ENCODE data around the gene MAMLD1. TPM values are rescaled to one million over a fixed set of nuclear protein-coding genes. Genes with fewer than 3 reads are reported as not detected.

MAMLD1 gene
- total RNA-seq, 4 donors from 2014 or later, result 1.2 to 2.0 (median 1.6) TPM

- Histone ChIP-seq H3K27ac (no peak overlapping the region), H3K36me3 (no peaks in the 10 kb centered on the region), H3K4me1 (no peaks in the 10 kb centered on the region), H3K27me3 (no peaks in the 10 kb centered on the region), H3K4me3 (no peak overlapping the region), H3K9me3 (no peaks in the 10 kb centered on the region)
- no peak for TF ChIP-seq CTCF (IDR thresholded peaks at IDR 0.05 in 4 of 5, conservative IDR thresholded peaks at IDR 0.05 in 1 of 5)
- in situ Hi-C loops (cut with MboI; ENCODE audit: low sequenced_read_pairs in 4 of 4), result loop anchor here in 2 of 4 donors (25.0 kb wide), 1 partner anchor 408 kb away; no protein-coding TSS in a partner anchor
- DNase-seq (no peak), ATAC-seq (no peak)
- intact Hi-C loops (cut with DNase I; ENCODE audit: low total_unique reads), result no loop called here
Observed at GRCh38 chrX:150370589-150371312, 7.6 kb downstream of the MAMLD1 start.

- no peaks in the 10 kb centered on the region for H3K36me3 ChIP-seq
- no peaks in the 10 kb centered on the region for H3K27me3 ChIP-seq
- DNase-seq (no peak), ATAC-seq (peak in 1 of 2 donors; percentile 30)
- H3K27ac ChIP-seq, result peak overlapping the region; percentile 41 to 73 (median 66)
- no peaks in the 10 kb centered on the region for H3K4me1 ChIP-seq
- peak overlapping the region in 1 of 4 donors; percentile 3 for H3K4me3 ChIP-seq
- no peak for TF ChIP-seq CTCF (IDR thresholded peaks at IDR 0.05 in 4 of 5, conservative IDR thresholded peaks at IDR 0.05 in 1 of 5)
- TF ChIP-seq POLR2A (IDR thresholded peaks at IDR 0.05), result no peak
- in situ Hi-C loops (cut with MboI; ENCODE audit: low sequenced_read_pairs in 4 of 4), result loop anchor here in 2 of 4 donors (25.0 kb wide), 1 partner anchor 410 kb away; no protein-coding TSS in a partner anchor
- no peaks in the 10 kb centered on the region for H3K9me3 ChIP-seq
- intact Hi-C loops (cut with DNase I; ENCODE audit: low total_unique reads), result no loop called here
Observed at GRCh38 chrX:150371877-150372276, 8.8 kb downstream of the MAMLD1 start.

GRCh38 chrX:150372280-150372679, 9.2 kb downstream of the MAMLD1 start:
- ATAC-seq (peak; percentile 80 to 87), DNase-seq (peak in 1 of 2 donors; percentile 25)
- Histone ChIP-seq H3K4me3 (peak overlapping the region in 1 of 4 donors; percentile 3), H3K9me3 (no peaks in the 10 kb centered on the region), H3K4me1 (no peaks in the 10 kb centered on the region), H3K27me3 (no peaks in the 10 kb centered on the region), H3K27ac (peak overlapping the region; percentile 41 to 73 (median 66)), H3K36me3 (no peaks in the 10 kb centered on the region)
- in situ Hi-C loops (cut with MboI; ENCODE audit: low sequenced_read_pairs in 4 of 4) (loop anchor here in 2 of 4 donors (25.0 kb wide), 1 partner anchor 410 kb away; no protein-coding TSS in a partner anchor), intact Hi-C loops (cut with DNase I; ENCODE audit: low total_unique reads) (no loop called here)
- no peak for TF ChIP-seq CTCF (IDR thresholded peaks at IDR 0.05 in 4 of 5, conservative IDR thresholded peaks at IDR 0.05 in 1 of 5)
- TF ChIP-seq POLR2A (IDR thresholded peaks at IDR 0.05), result no peak

- no peaks in the 10 kb centered on the region for H3K9me3 ChIP-seq
- no peaks in the 10 kb centered on the region for H3K27me3 ChIP-seq
- H3K27ac ChIP-seq, result peak overlapping the region; percentile 41 to 73 (median 66)
- intact Hi-C loops (cut with DNase I; ENCODE audit: low total_unique reads), result no loop called here
- in situ Hi-C loops (cut with MboI; ENCODE audit: low sequenced_read_pairs in 4 of 4), result loop anchor here in 2 of 4 donors (25.0 kb wide), 1 partner anchor 410 kb away; no protein-coding TSS in a partner anchor
- no peaks in the 10 kb centered on the region for H3K36me3 ChIP-seq
- TF ChIP-seq CTCF (IDR thresholded peaks at IDR 0.05 in 4 of 5, conservative IDR thresholded peaks at IDR 0.05 in 1 of 5) (no peak), POLR2A (IDR thresholded peaks at IDR 0.05) (no peak)
- no peaks in the 10 kb centered on the region for H3K4me1 ChIP-seq
- DNase-seq, result no peak
- ATAC-seq, result peak in 1 of 2 donors; percentile 58
- H3K4me3 ChIP-seq, result peak overlapping the region in 1 of 4 donors; percentile 3
Observed at GRCh38 chrX:150372756-150373155, 9.6 kb downstream of the MAMLD1 start.

Measured in gastrocnemius medialis (tissue), 4 donors.